ENCODE measurements around the gene HDAC7.
A peak's percentile ranks its signal among the peaks of the same experiment; 100 is the strongest.
"Not testable (repeated sequence)": the region's sequence is repeated elsewhere in the genome, so short reads cannot be mapped to it uniquely, and the experiment has no call there.

HDAC7 gene

DNA sequence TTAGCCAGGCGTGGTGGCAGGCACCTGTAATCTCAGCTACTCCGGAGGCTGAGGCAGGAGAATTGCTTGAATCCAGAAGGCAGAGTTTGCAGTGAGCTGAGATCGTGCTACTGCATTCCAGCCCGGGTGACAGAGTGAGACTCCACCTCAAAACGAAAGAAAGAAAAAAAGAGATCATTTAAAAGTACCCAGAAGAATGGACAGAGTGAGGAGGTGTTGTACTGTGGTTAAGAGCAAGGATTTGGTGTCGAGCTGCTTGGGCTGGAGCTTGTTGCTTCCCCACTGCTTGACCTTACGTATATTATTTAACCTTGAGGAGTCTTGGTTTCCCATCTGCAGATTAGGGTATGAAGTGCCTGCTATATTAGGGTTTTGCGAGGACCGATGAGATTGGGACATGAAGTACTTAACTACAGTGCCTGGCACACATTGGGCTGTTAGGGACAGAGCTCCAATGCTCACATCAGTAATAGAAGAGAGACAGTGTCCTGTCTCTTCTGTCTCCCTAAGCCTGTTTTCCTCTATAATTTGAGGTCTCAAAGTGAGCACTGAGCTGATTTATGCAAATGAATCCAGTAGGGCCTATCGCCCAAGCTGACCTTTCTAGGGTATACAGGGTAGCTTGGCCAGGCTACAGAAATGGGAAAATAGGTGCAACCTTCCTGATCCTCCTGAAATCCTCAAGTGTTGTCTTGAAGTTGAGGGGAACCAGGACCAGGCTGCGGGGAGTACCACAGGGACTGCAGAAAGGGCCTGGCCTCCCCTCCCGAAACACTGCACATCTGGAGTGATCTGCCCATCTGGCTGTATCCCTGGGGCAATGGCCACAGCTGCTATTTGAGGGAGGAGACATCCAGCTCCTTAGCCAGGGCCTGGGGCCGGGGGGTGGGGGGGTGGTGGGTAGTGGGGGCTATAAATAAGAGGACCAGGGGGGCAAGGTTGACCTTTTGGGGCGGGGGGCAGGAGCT is 8.6 kb upstream of the HDAC7 start:
- DNase-seq: no peak

DNA sequence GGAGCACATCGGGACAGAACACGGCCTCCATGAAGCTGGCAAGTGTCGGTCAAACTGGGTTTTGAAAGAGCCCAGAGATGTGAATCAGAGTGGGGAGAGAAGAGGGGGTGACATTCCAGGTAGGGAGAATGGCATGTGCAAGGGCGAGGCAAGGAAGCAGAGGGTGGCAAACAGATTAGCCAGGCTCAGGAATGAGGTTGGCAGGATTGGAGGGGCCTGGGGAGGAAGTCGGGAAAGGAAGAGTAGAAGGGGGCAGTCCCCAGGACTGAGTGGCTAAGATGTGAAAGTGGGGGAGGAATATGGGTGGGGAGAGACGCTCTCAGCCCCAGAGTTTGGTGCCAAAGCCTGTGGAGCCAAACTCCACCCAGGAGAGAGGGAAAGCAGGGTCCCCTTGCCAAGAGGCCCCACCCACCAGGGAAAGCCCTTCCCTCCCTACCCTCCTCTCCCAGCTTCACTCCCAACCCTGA is 5.5 kb upstream of the HDAC7 start:
- DNase-seq: peak; percentile 82

DNA sequence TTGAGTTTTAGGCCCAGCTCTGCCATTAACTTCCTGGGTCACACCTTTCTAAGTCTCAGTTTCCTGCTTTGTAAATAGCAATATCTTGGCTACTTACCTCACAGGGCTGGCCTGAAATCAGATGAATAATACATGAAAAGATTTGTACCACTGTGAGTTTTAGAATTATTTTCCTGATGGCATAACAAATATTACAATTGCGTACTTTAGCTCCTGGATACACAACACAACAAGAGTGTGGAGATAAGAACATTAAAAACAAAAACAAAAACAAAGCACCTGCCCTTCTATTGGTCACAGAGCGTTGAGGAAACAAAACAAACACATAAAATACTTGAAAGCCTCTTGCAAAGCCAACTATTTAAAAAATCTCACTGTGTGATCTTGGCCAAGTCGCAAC is 4.9 kb upstream of the HDAC7 start:
- DNase-seq: no peak

DNA sequence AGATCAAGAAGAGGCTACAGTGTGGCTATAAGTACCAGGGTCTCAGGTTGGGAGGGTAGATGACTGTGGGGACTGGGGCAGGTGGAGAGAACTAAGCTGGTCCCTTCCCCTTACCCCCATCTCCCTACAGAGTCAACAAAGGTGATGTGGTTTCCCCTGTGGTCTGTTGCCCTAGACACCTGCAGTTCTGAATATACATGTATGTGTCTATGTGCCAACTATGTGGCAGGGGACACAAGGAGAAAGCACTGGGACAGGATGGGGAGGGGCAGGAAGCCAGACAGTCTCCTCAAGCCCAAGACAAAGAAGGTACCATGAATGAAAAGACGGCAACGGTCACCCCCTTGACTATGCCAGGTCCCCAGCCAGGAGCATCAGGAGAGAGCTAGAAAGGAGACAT is 4.5 kb upstream of the HDAC7 start:
- DNase-seq: no peak

DNA sequence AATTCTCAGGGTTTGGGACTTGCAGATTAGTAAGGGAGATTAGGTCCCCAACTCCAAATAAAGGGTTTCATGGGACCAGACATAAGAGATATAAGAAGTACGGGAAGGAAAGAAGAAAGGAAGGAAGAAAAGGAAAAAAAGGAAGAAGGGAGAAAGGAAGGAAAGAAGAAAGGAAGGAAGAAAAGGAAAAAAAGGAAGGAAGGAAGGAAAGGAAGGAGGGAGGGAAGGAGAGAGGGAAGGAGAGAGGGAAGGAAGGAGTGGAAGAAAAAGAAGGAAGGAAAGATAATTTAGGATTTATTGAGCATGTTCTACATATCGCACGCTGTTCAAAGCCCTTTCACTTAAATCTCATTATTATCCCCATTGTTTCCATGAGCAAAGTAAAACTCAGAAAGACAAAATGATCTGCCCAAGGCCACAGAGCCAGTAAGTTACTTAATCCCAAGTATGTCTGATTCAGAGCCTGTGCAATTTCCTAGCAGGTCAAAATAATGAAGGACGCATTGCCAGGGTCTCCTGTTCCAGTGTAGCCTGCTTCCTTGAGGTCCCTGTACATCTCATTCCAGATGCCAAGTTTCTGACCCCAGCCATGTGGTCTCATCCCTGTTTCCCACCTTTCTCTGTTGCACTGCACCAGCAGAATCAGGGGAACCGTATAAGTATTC is 3.9 kb upstream of the HDAC7 start:
- DNase-seq: no peak

DNA sequence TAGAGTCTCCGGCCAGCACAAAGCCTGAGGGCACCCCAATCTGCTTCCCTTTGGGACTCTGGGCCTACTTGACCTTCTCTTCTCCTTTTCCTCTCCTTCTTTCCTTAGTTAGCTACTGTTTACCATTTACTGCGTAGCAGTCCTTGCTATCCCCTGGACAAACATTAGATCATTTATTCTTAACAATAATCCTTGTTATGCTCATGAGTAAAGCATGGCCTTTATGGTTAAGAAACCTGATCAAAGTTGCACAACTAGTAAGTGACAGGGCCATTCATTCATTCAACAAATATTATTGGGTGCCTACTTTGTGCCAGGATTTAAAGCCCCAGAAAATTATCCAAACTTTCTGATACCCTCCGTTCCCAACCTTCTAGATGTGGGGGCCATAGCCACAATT is 3.2 kb upstream of the HDAC7 start:
- DNase-seq: no peak

DNA sequence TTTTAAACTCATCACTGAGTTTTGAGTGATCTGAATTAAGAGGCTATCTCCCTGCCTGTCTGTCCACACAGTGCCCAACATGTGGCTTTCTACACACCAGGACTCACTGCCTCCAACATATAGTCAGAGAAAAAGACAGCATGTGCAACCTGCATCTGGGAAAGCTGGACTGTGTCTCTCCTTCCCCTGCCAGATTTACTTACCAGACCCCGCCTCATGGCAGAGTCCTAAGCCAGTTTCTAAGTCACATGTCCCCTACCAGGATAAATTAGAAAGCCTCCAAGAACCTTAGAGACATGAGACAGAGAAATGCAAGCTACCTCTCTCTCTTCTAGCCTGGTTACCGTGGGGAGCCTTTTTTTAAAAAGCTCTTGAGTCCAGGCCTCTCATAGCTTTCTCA is 2.7 kb upstream of the HDAC7 start:
- DNase-seq: no peak

DNA sequence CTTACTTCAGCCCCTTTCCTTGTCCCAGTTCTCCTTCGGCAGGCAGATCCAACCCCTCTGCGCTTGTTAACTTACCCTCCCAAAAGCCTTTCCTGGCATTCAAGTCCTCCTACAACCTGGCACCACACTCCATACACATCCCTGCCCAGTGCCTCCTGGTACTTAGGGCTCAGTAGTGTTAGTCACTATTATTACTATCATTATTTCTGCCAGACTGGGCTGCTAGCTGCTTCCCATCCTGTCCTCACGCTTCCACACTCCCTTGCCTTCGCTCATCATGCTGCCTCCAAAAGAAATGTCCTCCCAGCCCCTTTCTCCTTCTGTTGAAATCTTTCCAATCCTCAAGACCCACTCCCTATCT is 1.6 kb upstream of the HDAC7 start:
- DNase-seq: peak; percentile 80

DNA sequence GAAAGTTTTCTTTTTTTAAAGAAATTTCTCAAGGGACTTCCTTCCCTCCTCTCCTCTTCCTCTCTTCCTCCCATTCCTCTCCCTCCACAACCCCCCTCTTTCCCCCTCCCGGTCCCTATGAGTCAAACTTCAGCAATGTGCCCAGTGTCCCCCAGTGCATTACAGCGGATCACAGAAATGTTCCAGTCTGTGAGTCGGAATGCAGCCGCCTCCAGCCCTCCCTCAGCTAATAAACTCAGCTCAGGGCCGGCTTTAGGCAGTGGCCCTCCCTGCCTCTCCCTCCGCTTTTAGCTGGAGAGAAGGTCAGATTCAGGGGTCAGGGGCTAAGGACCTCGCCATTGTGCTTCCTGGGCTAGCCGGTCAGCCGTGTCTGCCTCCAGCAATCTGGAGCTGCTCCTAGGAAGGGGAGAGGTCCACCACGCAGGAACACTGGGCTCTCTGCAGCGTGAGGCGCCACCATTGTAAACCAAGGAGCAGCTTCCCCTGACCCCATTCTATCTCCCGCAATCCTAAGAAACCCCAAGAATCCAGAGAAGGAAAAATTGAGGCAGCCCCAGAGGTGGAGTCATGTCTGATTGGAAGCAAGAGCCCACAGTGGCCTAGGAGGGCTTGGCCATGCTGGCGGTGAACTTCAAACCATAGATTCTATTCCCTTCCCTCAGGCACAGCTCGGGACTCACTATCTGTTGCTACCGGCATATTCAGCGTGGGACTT is 1.1 kb upstream of the HDAC7 start:
- DNase-seq: peak; percentile 98

DNA sequence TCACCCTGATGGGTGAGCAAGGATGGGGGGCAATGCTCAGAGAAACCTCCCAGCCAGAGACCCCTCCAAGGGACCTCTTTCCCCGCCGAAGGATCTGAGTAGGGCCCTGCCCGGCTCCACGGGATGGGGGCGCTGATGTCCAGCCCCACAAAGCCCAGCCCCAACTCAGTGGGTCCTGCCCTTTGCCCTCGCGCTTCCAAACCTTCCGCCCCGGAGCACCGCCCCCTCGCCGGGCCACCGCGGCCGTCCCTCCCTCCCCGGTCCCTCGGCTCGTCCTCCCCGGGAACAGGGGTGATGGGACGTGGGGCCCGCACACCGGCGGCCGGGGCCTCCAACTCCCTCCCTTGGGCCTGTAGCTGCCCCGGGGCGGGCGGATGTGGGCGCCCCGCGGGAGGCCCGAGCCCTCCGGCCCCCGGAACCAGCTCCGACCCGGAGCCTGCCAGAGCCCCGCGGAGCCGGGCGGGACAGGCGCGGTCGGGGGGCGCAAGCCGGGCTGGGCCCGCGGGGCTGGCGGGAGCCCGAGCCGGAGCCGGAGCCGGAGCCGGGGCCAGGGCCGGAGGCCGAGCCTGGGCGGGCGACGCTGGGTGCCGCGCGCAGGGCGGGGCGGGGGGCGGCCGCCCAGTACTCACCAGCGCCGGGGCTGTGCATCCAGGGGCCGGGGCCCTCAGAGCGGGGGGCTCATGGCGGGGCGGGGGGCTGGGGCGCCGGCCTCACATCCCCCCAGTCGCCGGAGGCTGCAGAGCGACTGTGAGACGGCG is 386 bp downstream of the HDAC7 start:
- no peak for DNase-seq

DNA sequence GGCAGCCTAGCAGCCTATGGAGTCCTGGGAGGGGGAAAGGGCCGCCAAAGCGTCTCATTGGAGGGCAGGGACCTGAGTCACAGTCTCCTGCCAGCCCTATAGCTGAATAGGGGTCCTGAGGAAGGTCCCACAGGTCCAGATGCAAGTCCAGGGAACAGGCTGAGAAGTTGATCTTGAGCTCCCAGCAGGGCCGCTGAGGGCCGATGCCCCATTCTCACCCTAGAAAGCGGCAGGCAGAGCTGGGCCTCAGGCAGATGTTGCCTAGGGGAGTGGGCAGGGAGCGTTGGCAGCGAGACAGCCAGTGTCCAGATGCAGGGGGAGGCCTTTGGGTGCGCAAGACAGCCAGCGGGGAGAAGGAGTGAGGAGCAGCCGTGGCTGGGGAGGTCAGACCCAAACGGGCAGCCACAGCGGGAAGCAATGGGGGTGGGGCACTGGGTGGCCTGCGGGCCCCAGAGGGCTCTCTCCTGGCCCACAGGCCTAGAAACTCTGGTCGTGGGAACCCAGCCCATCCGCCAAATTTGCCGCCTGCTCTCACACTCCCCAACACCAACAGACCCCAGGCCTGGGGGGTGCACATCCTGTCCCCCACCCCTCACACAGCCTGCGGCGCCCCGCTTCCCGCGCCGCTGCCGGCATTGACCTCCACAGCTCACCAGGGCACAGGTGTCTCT is 1.1 kb downstream of the HDAC7 start:
- DNase-seq: no peak

DNA sequence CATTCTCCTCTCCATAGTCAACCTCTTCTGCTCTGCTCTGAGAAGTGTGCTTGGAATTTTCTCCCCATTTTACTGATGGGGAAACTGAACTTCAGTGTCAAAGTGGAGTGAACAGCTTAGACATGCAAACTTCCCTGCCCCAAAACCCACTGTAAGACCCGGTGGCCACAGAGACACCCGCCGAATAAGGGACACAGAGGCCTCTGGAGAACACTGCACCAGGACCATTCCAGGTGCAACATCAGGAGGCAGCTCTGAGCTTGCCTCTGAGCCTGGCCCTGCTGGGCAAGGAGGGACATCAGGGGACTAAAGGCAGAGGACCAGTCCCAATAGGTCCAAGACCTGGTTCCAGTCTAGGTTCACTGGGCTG is 1.7 kb downstream of the HDAC7 start:
- no peak for DNase-seq

DNA sequence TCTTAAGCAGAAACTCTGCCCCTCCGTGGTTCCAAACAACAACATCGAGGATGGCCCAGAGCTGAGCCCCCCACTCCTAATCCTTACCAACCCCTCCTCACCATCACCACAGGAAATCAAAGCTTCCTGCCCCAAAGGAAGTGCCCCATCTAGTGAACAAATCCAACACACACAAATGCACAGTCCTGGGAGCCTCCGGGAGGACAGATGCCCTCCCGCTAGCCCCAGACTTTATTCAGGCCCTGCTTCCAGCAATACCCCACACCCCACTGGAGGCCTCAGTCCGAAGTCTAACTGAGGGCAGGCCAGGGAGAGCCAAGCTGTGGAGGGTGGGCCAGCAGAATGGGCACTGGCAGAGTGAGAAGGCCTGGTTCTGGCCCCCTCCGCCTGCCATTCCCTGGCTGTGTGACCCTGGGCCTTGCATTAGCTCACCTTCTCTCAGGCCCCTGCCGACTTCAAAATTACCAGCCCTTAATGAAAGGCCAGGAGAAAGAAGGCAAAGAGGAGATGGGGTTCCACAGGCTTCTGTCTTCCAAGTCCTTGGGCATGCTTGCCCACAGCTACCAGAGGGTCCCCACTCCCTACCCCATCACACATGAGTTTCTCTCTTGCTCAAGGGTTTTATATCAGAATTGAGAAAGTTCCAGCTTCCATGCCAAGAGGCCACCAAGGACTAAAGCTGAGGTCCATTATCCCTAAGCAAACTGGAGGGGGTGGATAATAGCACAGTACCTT is 2.3 kb downstream of the HDAC7 start:
- DNase-seq: no peak

DNA sequence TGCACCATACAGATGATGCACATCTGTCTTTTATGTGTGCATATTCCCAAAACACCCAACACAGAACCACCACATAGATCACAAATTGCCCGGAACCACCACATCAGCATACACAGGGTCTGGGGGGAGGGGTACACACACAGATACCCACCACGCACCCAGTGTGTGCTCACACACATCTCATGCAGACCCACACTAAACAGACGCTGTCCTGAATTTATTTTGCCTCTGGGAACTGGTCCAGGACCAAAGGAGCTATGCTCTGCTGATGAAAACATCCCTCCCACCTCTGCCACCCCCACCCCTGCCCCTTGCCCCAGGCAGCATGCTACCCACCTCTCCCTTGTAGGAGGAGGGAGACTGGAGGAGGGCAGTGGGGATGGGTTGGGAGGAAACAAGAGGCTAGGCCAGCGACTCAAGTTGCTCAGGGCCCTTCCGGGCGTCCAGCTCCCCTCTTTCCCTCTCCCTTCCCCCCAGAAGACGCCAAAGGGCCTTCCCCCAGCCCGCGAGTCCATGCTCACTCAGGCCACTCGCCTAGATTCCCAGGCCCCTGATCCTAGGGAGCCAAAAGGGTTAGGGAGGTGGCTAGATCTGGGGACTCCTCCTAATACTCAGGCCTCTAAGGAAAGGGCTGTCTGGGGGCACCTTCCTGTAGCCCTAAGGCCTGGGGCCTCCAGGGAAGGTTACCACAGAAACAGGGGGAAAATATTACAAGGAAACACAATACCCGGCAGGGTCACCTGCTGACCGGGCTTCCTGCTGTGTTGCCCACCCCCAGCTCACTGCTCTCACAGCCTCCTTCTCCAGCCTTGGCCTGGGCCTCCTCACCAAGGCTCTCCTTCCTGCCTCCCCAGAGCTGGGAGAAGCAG is 3.1 kb downstream of the HDAC7 start:
- DNase-seq: no peak

DNA sequence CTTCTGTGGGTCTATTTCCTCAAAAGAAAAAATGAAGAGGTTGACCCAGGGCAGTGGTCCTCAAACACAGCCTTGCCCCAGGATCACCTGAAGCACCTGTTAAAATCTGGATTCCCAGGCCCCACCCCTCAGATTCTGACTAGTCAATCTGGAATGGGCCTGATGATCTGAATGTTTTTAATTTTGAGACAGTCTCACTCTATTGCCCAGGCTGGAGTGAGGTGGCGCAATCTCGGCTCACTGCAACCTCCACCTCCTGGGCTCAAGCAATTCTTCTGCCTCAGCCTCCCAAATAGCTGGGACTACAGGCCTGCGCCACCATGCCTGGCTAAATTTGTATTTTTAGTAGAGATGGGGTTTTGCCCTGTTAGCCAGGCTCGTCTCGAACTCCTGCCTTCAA is 4.3 kb downstream of the HDAC7 start:
- not testable (repeated sequence) for DNase-seq

DNA sequence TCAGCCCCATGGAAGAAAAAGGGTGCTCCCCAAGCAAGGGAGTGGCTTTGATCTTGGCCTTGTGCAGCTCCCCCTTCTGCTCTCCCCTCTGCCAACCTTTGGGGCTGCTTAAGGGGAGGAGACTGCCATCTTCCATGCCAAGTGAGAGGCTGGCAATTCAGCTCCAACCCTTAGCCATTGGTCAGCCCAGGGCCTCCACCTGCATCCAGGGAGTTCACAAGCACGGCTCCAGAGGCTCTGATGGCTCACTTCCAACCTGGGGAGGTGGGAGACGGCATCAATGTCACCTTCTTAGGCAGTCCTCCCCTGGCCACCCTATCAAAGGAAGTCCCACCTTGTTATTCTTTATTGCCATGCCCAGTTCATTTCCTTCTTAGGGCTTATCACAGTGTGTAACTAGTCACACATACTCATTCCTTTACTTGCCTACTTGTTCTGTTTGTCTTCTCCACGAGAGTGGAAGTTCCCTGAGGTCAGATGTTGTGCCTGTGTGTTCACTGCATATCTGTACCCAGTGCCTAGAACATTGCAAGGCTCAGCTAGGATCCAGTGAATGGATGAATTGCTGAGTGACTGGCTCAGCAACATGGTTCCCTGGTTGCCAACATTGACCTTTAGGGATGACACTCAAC is 5.0 kb downstream of the HDAC7 start:
- no peak for DNase-seq

DNA sequence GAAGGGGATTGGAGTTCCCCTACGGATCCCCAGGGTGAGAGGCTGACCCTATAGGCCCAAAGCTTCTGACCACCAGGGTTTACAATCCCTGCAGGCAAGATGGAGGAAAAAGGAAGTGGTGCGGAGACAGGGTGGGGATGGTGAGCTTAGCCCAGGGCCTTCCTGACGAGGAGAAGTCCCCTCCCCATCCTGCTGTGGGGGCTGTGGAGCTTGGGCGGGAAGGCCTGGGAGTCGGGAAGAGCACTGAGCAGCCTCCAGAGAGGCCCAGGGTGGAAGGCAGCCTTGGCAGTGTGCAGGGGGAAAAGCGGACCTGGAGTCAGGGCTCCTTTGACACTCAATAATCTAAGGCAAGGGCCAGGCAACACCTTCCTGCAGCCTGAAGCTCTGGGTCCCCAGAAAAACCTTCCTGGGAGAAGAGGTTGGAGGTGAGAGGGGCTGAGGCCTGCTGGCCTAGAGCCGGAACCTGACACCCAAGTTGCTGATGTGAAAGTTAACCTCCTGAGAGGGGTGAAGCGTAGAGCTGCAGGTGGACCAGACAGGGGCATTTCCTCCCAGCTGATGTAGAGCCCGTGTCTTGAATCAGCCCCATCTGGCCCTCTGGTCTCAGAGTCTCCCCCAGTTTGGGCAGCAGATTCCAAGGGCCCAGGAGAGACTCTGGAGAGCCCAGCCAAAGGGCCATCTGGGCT is 6.0 kb downstream of the HDAC7 start:
- DNase-seq: peak; percentile 63

DNA sequence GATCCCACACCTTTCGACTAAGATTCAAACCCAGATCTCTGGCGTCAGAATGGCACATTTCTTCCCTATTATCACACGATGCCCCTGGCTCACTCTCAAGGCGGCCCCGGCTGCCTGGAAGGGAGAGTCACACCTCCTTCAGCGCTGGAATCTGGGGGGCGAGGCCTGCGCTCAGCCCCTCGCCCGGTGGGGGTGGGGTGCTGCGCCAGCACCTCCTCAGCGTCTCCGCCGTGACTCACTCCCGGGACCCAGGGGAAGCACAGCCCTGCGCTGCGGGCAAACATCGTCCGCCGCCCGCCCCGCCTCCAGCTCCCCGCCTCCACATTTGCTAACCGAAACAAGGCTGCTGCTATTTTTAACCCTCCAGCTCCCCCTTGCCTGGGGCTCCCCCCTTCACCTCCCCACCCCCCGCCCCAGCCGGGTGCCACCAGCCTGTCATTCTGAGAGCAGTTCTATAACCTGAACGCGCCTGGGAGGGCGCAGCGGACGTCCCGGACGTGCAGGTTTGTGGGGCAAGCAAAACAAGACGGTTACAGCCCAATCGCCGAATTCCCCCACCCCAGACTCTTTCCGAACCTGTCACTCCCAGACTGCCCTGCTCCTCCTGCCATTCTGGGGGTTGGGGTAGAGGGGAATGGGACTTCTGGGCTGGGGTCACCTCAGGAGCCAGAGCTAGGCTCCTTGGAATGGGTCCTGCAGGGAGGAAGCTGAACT is 6.7 kb downstream of the HDAC7 start:
- peak; percentile 99 for DNase-seq

All from NCI-H226 (cell line).